HG03442 (cell line): ENCODE results near the gene CSNK1G1.
"Not testable (repeated sequence)": the region's sequence is repeated elsewhere in the genome, so short reads cannot be mapped to it uniquely, and the experiment has no call there.

Experiments used
- ATAC-seq: cut with Tn5 transposase; IDR thresholded peaks from one replicate; pipeline ENCODE4 v1.9.1; 2021; ENCODE audit warnings: mild to moderate bottlenecking, moderate library complexity; ENCODE audit not compliant: unreplicated experiment

CSNK1G1 gene

DNA sequence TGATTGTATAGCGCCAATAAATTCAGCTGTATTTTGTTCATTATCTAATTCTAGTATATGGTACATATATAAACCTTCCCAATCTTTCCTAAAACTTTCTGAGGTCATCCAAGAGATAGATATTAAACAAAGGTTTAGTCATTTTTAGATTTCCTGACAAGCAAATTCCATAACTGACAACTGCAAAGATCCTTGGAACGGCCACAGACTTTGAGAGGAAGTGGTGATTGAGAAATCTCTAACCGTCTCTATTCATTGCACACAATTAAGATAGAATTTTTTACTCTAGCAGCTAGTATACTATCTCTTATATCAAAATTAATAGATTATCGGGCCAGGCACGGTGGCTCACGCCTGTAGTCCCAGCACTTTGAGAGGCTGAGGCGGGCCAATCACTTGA lies 4.7 kb downstream of the CSNK1G1 start:
- ATAC-seq = no peak

DNA sequence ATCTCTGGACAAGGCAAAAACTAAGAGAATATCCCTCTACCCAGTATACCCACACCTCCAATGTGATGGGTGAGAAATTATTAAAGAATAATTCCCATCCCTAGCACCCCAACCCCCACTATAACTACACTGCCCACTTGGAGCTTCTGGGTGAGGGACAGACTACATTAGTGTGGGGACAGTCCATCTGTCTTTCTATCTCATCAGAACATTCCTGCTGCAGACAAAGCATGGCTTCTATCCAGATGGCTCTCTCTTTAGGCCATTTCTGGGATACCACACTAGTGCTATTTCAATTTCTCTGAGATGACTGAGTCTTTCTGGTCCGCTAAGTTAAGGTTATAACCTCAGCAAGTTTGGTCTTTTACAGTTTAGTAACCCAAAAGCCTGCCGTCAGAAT lies 6.6 kb downstream of the CSNK1G1 start:
- ATAC-seq = no peak

DNA sequence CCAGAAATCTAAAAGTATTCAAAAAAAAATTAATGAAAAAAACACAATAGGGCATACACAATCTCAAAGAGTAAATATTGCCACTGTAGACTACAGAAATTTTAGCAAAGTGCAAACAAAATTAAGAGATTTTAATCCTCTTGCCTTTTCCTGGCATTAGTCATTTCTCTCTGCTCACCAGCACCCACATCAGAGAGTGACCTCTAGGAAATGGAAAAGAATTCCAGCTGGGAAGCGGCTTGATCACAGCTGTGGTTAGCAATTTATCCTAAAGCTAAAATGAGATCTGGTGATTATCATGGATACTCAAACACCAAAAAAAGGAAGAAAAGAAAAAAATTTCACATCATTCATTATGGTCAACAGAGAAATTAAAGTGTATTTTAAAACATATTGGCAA lies 7.5 kb downstream of the CSNK1G1 start:
- ATAC-seq = no peak

DNA sequence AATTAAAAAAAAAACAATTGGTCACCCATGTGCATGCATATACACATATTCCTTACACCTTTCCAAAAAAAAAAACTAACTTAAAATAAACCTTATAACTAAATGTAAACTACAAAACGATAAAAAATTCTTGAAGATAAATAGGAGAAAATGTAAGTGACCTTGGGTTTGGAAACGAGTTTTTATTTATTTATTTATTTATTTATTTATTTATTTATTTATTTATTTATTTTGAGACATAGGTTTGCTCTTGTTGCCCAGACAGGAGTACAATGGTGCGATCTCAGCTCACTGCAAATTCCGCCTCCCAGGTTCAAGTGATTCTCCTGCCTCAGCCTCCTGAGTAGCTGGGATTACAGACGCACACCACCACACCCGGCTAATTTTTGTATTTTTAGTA lies 9.7 kb downstream of the CSNK1G1 start:
- not testable (repeated sequence) for ATAC-seq

DNA sequence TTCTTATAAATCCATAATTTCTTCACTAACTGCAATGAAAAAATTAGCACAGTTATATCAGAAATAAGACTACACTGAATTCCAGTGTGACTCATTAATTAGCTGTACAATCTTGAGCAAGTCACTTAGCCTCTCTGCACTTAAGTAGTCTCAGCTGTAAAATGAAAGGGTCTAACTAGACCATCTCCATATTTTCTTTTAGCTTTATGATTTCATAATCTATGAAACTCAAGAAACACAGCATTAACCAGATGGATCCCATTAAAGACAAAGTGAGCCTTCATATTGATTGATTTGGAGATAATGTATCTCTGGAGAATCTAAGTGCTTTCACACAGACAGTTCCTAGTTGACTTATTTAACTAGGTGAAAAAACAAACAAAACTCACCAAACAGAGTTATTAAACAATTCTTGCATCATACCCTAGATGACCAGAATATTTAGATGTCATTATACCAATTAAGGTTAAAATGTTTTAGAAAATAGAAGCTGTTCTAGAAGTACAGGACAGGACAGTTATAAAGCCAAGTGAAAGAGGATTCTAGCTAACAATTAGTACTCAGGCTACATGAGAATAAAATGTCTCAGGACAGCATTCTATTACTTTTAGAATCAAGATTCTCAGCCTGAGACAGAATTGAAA lies 11.2 kb downstream of the CSNK1G1 start:
- ATAC-seq = no peak

DNA sequence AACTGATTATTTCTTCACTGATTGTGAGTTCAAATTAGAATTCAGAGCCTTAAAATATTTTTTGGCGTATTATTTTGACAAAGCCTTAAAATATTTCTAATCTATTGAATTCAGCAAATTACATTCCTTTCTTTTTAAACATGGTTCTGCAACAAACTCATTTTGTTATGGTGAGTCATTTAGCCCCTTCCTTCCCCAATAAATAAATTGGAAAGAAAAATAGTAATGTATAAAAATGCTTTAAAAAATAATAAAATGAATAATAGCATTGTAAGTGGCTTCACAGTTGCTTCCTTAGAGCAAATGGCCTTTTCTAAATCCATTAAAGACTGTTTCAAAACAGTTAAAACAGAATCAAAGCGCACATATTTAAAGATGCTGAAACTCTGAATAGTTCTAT lies 12.1 kb downstream of the CSNK1G1 start:
- ATAC-seq = no peak

DNA sequence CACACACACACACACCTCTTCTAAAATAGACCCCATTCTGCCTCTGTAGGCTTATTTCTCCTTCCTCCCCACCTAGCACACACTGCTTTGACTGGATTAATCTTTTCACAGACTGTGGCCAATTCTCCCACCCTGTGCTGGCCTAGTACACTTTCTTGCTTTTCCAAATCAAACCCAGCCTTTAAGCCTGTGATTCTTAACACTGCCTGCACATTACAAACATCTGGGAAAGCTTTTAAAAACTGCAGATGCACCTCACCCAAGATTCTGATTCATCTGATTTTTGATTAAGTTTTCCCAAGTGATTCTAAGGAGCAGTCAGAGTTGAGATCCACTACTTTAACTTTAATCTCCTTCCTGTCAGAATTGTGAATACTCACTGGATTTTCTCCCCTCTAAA lies 12.8 kb downstream of the CSNK1G1 start:
- ATAC-seq = no peak

DNA sequence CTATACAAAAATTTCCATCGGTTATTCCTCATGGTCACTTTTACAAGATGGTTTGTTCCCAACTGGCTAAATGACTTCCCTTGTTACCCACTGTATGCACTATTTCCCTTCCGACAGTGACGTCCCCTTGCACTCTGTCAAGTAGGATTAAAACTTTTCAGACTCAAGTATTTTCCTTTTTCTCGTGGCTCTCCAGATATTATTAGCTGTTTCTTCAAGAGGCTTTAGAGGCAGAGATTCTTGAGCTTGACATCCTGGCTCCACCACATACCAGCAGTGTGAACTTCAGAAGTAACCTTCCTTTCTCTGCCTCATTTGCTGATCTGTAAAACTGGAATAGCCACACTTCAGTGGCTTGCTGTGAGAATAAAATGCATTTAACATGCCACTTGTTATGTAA lies 14.0 kb downstream of the CSNK1G1 start:
- ATAC-seq = no peak

DNA sequence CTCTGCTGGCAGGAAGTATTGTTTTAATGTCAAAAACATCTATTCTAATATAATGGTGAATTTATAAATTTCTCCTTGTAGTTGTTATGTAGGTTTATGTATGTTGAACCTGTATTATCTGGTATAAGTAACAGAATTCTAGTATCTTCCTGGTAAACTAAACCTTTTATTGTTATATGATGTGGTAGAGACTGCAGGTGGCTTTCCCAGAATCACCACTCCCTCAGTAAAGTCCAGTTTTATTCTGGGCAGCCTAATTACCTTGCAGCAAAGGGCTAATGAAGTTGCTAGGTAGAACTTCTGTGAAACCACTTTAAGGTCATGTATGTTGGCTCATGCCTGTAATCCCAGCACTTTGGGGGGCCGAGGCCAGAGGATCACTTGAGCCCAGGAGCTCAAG lies 15.6 kb downstream of the CSNK1G1 start:
- no peak for ATAC-seq

DNA sequence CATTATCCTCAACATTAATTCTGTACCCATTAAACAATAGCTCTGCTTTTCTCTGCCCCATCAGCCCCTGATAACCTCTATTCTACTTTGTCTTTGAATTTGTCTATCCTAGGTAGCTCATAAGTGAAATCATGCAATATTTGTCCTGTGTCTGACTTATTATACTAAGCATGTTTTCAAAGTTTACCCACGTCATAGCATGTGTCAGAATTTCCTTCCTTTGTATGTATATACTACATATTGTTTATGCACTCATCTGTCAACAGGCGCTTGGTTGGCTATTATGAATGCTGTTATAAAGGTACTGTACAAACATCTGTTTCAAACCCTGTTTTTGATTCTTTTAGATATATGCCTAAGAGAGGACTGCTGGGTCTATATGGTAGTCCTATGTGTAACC lies 18.2 kb downstream of the CSNK1G1 start:
- no peak for ATAC-seq

DNA sequence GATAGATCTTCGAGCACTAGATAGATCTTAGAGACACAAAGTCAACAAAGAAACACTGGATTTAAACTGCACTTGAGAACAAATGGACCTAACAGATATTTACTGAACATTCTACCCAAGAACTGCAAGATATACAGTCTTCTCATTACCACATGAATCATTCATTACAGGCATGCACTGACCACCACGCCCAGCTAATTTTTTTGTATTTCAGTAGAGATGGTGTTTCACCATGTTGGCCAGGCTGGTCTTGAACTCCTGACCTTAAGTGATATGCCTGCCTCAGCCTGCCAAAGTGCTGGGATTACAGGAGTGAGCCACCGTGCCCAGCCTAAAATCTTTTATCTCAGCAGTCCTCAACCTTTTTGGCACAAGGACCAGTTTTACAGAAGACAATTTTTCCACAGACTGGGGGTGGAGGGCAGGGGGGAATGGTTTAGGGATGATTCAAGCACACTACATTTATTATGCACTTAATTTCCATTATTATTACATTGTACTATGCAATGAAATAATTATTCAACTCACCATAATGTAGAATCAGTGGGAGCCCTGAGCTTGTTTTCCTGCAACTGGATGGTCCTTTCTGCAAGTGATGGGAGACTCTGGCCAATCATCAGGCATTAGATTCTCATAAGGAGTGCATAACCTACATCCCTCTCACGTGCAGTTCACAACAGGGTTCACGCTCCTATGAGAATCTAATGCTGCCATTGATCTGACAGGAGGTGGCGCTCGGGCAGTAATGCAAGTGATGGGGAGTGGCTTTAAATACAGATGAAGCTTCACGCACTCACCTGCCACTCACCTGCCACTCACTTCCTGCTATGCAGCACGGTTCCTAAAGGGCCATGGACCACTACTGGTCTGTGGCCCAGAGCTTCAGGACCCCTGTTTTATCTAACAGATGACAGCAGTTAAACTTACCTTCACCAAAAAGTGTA lies 21.7 kb downstream of the CSNK1G1 start:
- no peak for ATAC-seq

DNA sequence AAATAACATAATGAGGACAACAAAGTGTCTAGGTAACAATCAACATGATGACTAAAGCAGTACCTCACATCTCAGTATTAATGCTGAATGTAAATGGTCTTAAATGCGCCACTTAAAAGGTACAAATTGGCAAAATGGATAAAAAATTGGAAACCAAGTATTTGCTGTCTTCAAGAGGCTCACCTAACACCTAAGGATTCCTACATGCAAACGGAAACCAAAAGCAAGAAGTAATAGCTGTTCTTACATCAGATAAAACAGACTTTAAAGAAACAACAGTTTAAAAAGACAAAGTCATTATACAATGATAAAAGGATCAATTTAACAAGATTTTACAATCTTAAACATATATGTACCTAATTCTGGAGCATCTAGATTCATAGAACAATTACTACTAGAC lies 22.5 kb downstream of the CSNK1G1 start:
- ATAC-seq = no peak

DNA sequence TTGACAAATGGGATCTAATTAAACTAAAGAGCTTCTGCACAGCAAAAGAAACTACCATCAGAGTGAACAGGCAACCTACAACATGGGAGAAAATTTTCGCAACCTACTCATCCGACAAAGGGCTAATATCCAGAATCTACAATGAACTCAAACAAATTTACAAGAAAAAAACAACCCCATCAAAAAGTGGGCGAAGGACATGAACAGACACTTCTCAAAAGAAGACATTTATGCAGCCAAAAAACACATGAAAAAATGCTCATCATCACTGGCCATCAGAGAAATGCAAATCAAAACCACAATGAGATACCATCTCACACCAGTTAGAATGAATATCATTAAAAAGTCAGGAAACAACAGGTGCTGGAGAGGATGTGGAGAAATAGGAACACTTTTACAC lies 24.3 kb downstream of the CSNK1G1 start:
- ATAC-seq = not testable (repeated sequence)

DNA sequence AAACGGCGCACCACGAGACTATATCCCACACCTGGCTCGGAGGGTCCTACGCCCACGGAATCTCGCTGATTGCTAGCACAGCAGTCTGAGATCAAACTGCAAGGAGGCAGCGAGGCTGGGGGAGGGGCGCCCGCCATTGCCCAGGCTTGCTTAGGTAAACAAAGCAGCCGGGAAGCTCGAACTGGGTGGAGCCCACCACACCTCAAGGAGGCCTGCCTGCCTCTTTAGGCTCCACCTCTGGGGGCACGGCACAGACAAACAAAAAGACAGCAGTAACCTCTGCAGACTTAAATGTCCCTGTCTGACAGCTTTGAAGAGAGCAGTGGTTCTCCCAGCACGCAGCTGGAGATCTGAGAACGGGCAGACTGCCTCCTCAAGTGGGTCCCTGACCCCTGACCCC lies 29.0 kb downstream of the CSNK1G1 start:
- ATAC-seq = not testable (repeated sequence)

DNA sequence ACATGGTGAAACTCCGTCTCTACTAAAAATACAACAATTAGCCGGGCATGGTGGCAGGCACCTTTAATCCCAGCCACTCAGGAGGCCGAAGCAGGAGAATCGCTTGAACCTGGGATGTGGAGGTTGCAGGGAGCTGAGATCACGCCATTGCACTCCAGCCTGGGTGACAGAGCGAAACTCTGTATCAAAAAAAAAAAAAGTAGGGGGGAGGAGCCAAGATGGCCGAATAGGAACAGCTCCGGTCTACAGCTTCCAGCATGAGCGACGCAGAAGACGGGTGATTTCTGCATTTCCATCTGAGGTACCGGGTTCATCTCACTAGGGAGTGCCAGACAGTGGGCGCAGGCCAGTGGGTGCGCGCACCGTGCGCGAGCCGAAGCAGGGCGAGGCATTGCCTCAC lies 29.5 kb downstream of the CSNK1G1 start:
- not testable (repeated sequence) for ATAC-seq

DNA sequence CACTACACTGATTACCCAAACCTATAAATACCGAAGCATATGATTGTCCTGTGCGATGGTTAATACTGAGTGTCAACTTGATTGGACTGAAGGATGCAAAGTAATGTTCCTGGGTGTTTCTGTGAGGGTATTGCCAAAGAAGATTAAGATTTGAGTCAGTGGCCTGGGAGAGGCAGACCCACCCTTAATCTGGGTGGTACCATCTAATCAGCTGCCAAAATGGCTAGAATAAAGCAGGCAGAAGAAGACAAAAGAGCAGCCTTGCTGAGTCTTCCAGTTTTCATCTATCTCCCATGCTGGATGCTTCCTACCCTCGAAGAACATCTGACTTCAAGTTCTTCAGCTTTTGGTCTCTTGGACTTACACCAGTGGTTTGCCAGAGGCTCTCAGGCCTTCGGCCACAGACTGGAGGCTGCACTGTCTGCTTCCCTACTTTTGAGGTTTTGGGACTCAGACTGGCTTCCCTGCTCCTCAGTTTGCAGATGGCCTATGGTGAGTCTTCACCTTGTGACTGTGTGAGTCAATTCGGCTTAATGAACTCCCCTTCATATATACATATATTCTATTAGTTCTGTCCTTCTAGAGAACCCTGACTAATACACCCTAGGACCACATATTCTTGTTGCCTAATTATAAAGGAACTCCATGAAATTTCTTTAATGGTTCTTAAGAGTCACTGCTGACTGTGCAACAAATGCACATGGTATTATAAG lies 31.7 kb downstream of the CSNK1G1 start:
- ATAC-seq = no peak

DNA sequence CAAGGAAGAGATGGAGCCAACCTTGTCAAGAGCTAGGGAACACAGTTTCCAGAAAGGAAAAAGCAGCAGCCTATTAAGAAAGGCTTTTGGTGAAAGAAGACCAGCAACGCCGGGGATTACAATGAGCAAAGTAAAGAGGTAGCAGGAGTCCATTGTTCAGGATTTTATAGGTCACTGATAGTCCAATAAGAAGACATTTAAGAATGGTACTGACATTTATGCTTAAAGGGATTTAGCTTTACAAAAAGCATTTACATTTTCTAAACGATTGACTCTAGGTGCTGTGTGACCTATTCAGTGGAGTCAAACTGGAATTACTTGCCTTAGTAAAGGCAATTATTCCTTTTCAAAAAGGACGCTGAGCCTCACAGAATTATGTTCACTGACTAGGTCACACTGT lies 40.8 kb downstream of the CSNK1G1 start:
- no peak for ATAC-seq

DNA sequence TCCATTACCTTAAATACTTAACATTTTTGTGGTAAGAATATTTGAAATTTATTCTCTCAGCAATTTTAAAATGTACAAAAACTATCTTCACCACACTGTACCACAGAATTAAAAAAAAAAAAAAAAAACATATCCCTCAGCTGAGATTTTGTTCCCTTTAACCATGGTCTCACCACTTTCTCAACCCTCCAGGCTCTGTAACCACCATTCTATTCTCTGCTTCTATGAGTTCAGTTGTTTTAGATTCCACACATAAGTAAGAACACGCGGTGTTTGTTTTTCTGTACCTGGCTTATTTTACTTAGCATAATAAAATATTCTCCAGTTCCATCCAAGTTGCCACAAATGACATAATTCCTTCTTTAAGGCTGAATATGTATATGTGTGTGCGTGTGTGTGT lies 41.5 kb downstream of the CSNK1G1 start:
- no peak for ATAC-seq

DNA sequence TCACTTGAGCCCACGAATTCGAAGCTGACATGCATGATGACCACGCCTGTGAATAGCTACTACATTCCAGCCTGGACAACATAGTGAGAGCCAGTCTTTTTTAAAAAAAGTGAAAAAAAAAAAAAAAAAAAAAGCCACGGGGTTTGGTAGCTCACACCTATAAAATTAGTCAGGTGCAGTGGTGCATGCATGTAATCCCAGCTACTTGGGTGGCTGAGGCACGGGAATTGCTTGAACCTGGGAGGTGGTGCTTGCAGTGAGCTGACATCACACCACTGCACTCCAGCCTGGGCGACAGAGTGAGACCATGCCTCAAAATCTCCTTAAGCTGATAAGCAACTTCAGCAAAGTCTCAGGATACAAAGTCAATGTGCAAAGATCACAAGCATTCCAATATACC lies 44.4 kb downstream of the CSNK1G1 start:
- no peak for ATAC-seq

DNA sequence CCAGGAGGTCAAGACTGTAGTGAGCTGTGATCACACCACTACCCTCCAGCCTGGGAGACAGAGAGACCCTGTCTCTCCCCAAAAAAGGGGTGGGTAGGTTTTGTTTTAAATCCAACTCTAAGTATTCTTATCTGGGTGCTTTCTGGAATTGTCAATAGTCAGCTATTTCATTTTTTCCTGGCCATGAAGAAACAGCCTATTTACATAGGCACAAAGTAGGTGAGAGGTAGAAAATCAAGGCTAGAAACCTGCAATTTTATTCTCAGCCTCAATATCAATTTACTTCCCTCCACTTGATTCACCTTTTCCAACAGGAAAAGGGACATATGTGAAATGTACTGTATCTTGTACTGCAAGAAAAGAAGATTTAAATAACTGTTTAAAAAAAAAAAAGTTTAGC lies 45.9 kb downstream of the CSNK1G1 start:
- no peak for ATAC-seq

DNA sequence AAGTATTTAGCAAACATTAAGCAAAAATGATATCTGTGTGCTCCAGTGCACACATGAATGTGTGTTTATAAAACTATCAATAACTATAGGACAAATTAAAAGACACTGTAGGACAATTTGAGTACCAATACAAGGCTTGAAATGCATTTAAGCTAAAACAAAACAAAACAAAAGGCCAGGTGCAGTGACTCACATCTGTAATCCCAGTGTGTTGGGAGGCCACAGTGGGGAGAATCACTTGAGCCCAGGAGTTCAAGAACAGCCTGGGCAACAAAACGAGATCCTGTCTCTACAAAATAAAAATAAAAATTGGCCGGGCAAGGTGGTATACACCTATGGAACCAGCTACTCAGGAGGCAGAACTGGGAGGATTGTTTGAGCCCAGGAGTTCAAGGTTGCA lies 50.7 kb downstream of the CSNK1G1 start:
- ATAC-seq = no peak

DNA sequence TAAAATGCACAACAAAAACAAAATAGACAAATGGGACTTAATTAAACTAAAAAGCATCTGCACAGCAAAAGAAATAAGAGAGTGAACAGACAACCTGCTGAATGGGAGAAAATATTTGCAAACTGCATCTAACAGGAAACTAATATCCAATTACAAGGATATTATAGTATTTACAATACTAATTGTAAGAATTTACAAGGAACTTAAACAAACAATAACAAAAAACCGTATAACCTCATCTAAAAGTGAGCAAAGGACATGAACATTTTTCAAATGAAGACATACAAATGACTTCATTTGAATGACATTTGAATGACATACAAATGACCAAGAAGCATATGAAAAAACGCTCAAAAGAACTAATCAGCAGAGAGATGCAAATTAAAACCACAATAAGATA lies 66.4 kb downstream of the CSNK1G1 start:
- ATAC-seq = no peak
